MM.1S (cell line): Measurements from ENCODE around the gene LRRK1.

Experiments
- EZH2 ChIP-seq: fragments of 300-600 bp; sonication (generic); optimal IDR thresholded peaks from 2 replicates; pipeline ENCODE3; 2017; ENCODE audit warnings: low read depth, mild to moderate bottlenecking, antibody characterized with exemption, low read length, mixed read lengths
- EZH2phosphoT487 ChIP-seq: fragments of 300-600 bp; sonication (generic); IDR thresholded peaks from 2 replicates; pipeline ENCODE4 v1.6.1; 2018; ENCODE audit warnings: antibody characterized with exemption, low read length
- TF ChIP-seq, protein P1 (sequence below): fragments of 300-600 bp; sonication (generic); IDR thresholded peaks from 2 replicates; pipeline ENCODE4 v1.5.1; 2016; ENCODE audit warnings: antibody characterized with exemption, low read length, mixed read lengths

DNA sequence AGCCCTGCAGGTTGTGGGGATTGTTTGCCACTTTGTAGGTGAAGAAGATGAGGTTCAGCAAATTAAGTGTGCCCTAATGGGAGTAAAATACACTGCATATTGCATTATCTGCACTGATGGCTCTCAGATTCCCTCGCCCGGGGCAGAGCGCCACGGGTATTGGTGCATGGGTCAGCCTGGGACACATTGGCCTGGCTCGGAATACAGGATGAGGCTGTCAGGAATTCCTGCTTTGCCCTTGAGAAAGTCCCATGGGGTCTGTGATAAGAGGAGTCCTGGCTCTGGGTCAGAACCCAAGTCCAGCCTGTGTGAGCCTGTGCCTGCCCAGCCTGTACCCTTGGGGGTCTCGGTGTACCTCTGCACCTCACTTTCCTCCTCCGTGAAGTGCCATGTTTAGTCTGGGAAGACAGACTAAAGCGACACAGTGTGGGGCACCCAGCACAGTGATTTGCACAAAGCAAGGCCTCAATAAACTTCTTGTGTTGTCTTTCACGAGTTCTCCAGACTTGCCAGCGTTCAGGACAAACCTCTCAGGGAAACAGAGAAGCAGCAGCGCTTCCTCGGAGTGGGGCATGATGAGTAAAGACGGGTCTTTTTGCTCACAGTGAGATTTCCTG is 107.6 kb downstream of the LRRK1 start:
- TF ChIP-seq, protein P1, sequence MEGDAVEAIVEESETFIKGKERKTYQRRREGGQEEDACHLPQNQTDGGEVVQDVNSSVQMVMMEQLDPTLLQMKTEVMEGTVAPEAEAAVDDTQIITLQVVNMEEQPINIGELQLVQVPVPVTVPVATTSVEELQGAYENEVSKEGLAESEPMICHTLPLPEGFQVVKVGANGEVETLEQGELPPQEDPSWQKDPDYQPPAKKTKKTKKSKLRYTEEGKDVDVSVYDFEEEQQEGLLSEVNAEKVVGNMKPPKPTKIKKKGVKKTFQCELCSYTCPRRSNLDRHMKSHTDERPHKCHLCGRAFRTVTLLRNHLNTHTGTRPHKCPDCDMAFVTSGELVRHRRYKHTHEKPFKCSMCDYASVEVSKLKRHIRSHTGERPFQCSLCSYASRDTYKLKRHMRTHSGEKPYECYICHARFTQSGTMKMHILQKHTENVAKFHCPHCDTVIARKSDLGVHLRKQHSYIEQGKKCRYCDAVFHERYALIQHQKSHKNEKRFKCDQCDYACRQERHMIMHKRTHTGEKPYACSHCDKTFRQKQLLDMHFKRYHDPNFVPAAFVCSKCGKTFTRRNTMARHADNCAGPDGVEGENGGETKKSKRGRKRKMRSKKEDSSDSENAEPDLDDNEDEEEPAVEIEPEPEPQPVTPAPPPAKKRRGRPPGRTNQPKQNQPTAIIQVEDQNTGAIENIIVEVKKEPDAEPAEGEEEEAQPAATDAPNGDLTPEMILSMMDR = no peak
- TF ChIP-seq EZH2 (no peak), EZH2phosphoT487 (no peak)
